ENCODE measurements around the gene ATAT1.

The ATAT1 gene

GRCh38 chr6:30626484-30627366 is at the start of gene ATAT1:
Gene ATAT1 (plus strand): TSS chr6:30626874.
- DNase-seq, result peak; percentile 90

- no peak for DNase-seq
Observed at GRCh38 chr6:30578051-30578450, 48.6 kb upstream of the ATAT1 start.

- no peak for DNase-seq
Observed at GRCh38 chr6:30583921-30584320, 42.8 kb upstream of the ATAT1 start.

DNA sequence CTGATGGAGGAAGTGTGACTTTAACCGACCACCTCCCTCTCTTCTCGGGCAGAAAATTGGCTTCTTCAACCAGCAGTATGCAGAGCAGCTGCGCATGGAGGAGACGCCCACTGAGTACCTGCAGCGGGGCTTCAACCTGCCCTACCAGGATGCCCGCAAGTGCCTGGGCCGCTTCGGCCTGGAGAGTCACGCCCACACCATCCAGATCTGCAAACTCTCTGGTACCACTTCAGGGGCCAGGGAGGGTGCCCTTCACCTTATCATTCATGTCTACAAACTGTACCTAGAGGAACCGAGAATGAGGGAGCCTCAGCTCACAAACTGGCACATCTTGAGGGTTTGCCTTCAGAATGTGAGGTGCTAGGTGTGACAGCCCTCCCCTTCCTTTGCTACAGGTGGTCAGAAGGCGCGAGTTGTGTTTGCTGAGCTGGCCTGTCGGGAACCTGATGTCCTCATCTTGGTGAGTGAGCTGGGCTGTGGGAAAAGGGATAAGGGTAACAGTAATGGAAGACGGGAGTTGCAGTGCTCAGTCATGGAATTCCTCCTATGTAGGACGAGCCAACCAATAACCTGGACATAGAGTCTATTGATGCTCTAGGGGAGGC is 36.8 kb upstream of the ATAT1 start:
- no peak for DNase-seq

DNA sequence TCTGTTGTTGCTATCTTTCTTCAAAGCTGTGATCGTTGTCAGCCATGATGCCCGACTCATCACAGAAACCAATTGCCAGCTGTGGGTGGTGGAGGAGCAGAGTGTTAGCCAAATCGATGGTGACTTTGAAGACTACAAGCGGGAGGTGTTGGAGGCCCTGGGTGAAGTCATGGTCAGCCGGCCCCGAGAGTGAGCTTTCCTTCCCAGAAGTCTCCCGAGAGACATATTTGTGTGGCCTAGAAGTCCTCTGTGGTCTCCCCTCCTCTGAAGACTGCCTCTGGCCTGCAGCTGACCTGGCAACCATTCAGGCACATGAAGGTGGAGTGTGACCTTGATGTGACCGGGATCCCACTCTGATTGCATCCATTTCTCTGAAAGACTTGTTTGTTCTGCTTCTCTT is 36.2 kb upstream of the ATAT1 start:
- no peak for DNase-seq

- DNase-seq, result peak; percentile 41
Observed at GRCh38 chr6:30591008-30591407, 35.7 kb upstream of the ATAT1 start.

GRCh38 chr6:30592287-30592686 is 34.4 kb upstream of the ATAT1 start:
- DNase-seq, result no peak

DNA sequence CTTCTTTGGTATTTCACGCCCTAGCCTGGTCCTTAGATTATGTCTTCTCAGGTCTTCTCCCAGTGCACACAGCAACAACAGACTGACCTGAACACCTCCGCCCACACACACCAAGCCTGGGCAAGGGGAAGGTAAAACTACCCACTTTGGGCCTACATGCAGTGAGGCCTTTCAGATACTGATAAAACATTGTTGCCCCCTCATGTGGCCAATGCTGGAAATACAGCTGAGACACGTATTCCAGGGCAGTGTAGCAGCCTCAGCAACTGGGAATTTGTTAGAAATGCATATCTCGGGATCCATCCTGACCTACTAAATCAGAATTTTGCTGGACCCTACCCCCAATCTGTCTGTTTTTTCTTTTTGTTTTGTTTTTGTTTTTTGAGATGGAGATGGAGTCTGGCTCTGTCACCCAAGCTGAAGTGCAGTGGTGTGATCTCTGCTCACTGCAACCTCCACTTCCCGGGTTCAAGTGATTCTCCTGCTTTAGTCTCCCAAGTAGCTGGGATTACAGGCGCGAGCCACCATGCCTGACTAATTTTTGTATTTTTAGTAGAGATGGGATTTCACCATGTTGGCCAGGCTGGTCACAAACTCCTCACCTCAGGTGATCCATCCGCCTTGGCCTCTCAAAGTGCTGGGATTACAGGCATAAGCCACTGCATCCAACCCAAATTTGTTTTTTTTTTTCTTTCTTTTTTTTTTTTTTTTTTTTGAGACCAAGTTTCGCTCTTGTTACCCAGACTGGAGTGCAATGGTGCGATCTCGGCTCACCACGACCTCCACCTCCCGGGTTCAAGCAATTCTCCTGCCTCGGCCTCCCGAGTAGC is 29.1 kb upstream of the ATAT1 start:
- DNase-seq, result peak; percentile 90

DNA sequence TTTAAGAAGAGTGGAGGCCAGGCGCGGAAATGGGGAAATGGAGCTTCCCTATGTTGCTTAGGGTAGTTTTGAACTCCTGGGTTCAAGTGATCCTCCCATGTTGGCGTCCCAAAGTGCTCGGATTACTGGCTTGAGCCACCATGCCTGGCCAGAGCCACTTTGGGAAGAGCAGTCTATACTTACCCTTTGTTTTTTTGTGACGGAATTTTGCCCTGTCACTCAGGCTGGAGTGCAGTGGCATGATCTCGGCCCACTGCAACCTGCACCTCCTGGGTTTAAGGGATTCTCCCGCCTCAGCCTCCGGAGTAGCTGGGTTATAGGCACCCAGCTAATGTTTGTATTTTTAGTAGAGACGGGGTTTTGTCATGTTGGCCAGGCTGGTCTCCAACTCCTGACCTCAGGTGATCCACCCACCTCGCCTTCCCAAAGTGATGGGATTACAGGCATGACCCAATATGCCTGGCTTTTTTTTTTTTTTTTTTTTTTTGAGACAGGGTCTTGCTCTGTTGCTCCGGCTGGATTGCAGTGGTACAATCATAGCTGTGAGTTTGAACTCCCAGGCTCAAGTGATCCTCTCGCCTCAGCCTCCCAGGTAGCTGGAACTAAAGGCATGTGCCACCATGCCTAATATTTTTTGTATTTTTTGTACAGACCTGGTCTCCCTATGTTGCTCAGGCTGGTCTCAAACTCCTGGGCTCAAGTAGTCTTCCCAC is 27.6 kb upstream of the ATAT1 start:
- no peak for DNase-seq

GRCh38 chr6:30599625-30600324 is 26.9 kb upstream of the ATAT1 start:
- no peak for DNase-seq

DNA sequence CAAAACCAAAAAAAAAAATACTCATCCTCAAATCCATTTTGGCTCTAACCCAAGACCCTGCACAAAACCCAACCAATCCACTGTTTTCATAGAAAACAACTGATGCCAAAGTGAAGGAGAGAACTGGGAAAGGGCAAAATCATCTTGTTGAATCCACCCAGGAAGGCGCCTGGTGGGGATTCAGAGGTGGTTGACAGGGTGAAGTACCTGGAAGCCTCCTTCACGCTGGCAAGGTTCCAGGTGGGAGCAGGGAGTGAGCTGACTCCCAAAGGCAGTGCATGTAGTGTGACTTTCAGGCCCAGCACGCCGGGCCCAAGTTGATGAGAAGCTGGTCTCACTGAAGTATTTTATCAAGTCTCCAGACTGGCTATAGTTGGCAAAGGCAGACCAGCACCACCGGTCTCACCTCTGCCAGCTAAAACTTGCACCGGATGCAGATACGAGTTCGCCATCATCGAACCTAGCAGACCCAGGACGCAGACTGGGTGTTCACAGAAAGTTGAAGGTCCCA is 26.2 kb upstream of the ATAT1 start:
- peak; percentile 52 for DNase-seq

DNA sequence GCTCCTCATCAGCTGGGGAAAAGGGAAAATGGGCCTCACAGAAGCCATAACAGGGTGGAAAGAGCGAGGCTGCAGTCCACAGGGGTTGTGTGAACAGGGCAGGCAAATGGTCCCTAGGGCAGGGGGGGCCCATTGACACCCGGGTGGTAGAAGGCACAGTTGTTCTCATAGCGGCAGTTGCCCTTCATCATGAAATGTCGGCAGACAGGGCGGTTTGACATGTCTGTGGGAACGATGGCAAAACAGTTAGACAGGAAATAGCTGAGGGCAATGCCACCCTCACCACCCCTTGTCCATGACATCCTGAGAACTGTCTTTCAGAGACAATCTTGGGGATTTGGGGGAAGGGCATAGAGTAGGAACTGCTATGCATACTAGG is 25.2 kb upstream of the ATAT1 start:
- DNase-seq, result no peak

DNA sequence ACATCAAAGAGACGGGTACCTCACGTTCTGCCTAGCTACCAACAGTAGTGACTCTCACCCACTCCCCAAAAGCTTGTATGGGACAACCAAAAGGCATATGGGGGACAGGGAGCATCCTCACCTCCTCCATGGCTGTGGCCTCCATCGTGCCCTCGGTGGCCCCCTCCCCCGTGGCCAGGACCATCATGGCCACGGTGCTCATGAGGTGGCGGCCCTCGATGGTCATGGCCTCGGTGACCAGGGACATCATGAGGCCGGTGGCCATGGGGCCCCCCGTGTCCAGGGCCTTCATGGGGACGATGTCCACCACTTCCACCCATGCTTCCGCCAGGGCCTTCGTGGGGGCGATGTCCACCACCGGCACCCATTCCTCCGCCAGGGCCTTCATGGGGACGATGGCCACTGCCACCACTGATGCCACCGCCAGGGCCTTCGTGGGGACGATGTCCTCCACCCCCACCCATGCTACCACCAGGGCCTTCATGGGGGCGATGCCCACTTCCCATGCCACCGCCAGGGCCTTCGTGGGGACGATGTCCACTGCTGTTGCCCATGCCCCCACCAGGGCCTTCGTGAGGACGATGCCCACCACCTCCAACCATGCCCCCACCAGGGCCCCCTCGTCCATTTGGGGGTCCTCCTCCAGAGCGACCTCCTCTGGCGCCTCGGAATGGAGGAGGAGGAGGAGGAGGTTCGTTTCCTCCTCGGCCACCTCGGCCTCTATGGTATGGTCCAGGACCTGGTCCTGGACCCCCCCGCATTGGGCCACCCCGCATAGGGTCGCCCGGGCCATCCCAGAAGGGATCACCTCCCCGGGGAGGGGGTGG is 24.6 kb upstream of the ATAT1 start:
- DNase-seq, result no peak

- no peak for DNase-seq
Observed at GRCh38 chr6:30603961-30604360, 22.7 kb upstream of the ATAT1 start.

GRCh38 chr6:30610065-30610464 is 16.6 kb upstream of the ATAT1 start:
- DNase-seq, result no peak

DNA sequence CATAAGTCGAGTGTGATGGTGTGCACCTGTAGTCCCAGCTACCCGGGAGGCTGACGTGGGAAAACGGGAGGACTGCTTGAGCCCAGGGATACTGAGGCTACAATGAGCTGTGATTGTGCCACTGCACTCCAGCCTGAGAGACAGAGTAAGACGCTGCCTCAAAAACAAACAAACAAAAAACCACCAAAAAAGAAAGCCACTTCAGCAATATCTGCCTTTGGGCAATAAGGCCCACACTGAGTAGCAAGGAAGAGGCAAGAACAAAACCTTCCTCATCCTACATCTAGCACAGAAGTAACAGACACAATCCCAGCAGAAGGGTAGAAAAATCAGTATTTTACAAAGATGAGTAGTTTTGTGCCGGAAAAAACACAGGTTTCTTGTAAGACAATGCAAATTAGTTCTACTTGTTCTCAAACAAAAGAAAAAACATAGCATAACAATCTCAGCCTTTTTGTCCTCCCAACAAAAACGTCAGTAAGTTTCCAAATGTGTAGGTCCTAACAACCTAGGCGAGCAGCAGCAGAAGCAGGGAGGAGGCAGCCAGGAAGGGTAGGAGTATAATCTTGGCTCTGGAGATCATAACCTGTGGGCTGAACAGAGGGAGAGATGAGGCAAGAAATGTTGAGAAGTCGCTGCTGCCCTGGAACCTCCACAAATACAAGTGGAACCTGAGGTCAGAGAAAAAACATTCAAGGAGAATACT is 15.4 kb upstream of the ATAT1 start:
- no peak for DNase-seq

DNA sequence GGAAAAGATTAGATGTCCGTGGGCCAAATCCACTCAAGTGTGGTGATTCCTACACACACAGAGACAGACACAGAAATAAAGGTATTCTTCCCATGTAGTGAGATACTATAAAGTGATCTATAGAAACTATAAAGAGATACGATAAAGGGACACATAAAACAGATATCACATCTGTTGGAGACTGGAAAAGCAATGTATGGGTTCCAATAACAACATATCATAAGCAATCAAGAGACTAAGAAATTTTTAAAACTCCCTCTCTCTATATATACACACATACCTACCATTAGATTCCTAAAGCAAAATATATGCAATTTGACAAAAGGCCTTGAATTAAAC is 14.8 kb upstream of the ATAT1 start:
- DNase-seq, result no peak

GRCh38 chr6:30612213-30612612 is 14.5 kb upstream of the ATAT1 start:
- no peak for DNase-seq

DNA sequence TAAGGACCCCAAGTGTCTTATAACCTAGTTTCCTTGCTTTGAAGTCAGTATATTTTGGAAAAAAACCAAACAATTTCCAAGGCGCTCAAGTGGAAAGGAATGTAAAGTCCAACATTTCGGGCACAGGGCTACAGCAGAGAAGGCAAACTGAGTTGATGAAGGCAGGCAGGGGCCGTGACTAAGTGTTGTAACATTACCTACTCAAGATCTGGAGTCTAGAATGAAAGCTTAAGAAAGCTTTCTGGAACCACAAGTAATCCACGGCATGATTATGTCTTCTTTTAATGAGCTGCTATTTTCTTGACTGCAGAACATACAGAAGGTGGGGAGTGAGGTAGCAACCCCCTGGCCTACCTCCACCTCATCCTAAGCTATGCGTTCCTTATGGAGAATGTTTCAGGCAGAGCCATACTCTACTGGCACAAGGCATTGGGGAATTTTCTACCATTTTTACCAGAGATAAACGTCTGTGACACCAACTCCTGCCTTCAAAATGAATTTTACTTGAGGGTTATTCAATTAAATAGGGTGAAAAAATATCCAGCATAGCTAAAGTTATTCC is 13.9 kb upstream of the ATAT1 start:
- DNase-seq, result no peak

Data from DMS53 (cell line).